Measurements from ENCODE around the gene NFIB. TPM values are rescaled to one million over a fixed set of nuclear protein-coding genes. Genes with fewer than 3 reads are reported as not detected.

Gene NFIB
- total and polyA plus RNA-seq, 2 of the 8 experiments (the other 6 are each of a cell fraction or from before 2014, with no cell fraction given): 2.6 to 13.1 TPM

DNA sequence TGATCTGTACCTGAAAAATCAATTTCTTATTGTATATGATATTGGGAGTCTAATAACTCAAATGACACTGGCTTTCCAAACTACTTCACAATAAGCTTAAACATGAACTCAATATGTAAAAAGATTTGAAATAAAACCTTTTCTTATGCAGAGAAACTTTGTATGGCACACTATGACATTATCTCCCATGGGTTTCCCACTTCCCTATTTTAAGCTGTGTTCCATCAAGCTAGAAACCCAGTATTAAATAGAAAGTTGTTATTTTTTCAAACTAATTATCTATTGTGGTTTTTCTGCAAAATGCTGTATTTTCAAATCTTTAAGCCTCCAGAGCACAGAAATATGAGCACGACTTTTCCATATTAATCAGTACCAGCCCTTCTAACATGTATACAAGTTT lies 174.7 kb downstream of the NFIB start:
- no peak for FAIRE-seq
- H4K8ac ChIP-seq (ENCODE audit: extremely low read depth, insufficient read depth, low read length): no peak overlapping the region
- no peak overlapping the region for H2AFZ ChIP-seq (ENCODE audit: low read length)
- H3K23me2 ChIP-seq (ENCODE audit: low read depth, low read length): no peaks in the 10 kb centered on the region
- H2BK15ac ChIP-seq (ENCODE audit: low read length): no peak overlapping the region
- no peaks in the 10 kb centered on the region for H4K20me1 ChIP-seq (replicated peaks in 1 of 2; ENCODE audit: control insufficient read depth in 1 of 2, insufficient read depth in 2 of 2, low read length in 2 of 2)
- H2BK5ac ChIP-seq (ENCODE audit: low read depth, low read length): no peak overlapping the region
- H3K18ac ChIP-seq (ENCODE audit: extremely low read depth, low read length): no peak overlapping the region
- H3K27ac ChIP-seq (ENCODE audit: low read depth, low read length): no peak overlapping the region
- H3K23ac ChIP-seq (ENCODE audit: insufficient read length): no peak overlapping the region
- H4K5ac ChIP-seq (ENCODE audit: insufficient read length, low read depth, low read length): no peak overlapping the region
- H3K9me3 ChIP-seq (ENCODE audit: insufficient read depth in 2 of 2, low read depth in 1 of 2, low read length in 1 of 2): no peaks in the 10 kb centered on the region
- no peaks in the 10 kb centered on the region for H3K36me3 ChIP-seq (ENCODE audit: control insufficient read depth in 2 of 4, insufficient read depth in 4 of 4, low read length in 3 of 4)
- ChIA-PET POLR2A (ENCODE audit: partially characterized antibody) (no interaction called here), CTCF (ENCODE audit: partially characterized antibody) (interaction anchor here (1.6 kb wide), 1 partner anchor 18 kb away, joined by 4 read pairs; no protein-coding TSS in a partner anchor)
- H2AK5ac ChIP-seq (ENCODE audit: low read depth, low read length): no peak overlapping the region
- H3K4me1 ChIP-seq (replicated peaks in 1 of 4; ENCODE audit: control insufficient read depth in 3 of 4, insufficient read depth in 4 of 4, low read length in 3 of 4): no peaks in the 10 kb centered on the region
- H3K4me2 ChIP-seq (ENCODE audit: insufficient read depth in 1 of 2, low read depth in 2 of 2, low read length in 2 of 2): no peak overlapping the region
- no peak overlapping the region for H3K14ac ChIP-seq (ENCODE audit: insufficient read length)
- H3K56ac ChIP-seq (replicated peaks; ENCODE audit: insufficient read length, low read depth, low read length): no peak overlapping the region
- H2BK20ac ChIP-seq (ENCODE audit: low read length): no peak overlapping the region
- WGBS, 2 experiments (ENCODE audit: extremely low coverage in 1 of 2, insufficient coverage in 1 of 2, insufficient read length in 1 of 2, insufficient replicate concordance in 2 of 2, low coverage in 1 of 2, low lambda C conversion rate in 2 of 2, missing lambda C conversion rate in 1 of 2): 94% methylated on average over 1 of the region's 1 CpG; no CpG with 5 or more reads in 1 of the 2 experiments
- no peak overlapping the region for H2BK120ac ChIP-seq (replicated peaks; ENCODE audit: low read depth, low read length)
- H2BK12ac ChIP-seq (ENCODE audit: low read depth, low read length): no peak overlapping the region
- H3K79me2 ChIP-seq (ENCODE audit: control insufficient read depth in 1 of 2, insufficient read depth in 2 of 2, low read length in 2 of 2): no peaks in the 10 kb centered on the region
- no peaks in the 10 kb centered on the region for H3K79me1 ChIP-seq (ENCODE audit: low read depth, low read length)
- H3K4me3 ChIP-seq (ENCODE audit: extremely low read depth in 1 of 4, insufficient read depth in 2 of 4, low read depth in 3 of 4, low read length in 4 of 4): no peak overlapping the region
- no peak overlapping the region for H3K4ac ChIP-seq (replicated peaks; ENCODE audit: insufficient read length, low read depth, low read length)
- H3K27me3 ChIP-seq (replicated peaks in 1 of 4; ENCODE audit: control insufficient read depth in 3 of 4, extremely low read depth in 1 of 4, insufficient read depth in 3 of 4, low read length in 3 of 4): no peaks in the 10 kb centered on the region
- H4K91ac ChIP-seq (replicated peaks; ENCODE audit: insufficient read length, low read length): no peak overlapping the region
- H3K9ac ChIP-seq (replicated peaks in 1 of 4; ENCODE audit: extremely low read depth in 1 of 4, low read depth in 3 of 4, low read length in 3 of 4): no peak overlapping the region
- DNase-seq (ENCODE audit: low read depth in 1 of 2, low spot score in 2 of 2): no peak
- no peak for TF ChIP-seq NANOG (IDR thresholded peaks at IDR 0.05; ENCODE audit: insufficient read depth, low read depth, low read length, poor library complexity, severe bottlenecking)
- TF ChIP-seq GTF2F1 (IDR thresholded peaks at IDR 0.05; ENCODE audit: borderline replicate concordance, low read depth, low read length): no peak
- no peak for TF ChIP-seq TBP (IDR thresholded peaks at IDR 0.05; ENCODE audit: low read depth, low read length)
- TF ChIP-seq SAP30 (IDR thresholded peaks at IDR 0.05; ENCODE audit: insufficient read depth, insufficient replicate concordance, low read length): no peak
- TF ChIP-seq TEAD4 (IDR thresholded peaks at IDR 0.05; ENCODE audit: low read depth, low read length): no peak
- TF ChIP-seq TAF7 (optimal IDR thresholded peaks at IDR 0.05; ENCODE audit: borderline replicate concordance, low read depth, low read length): no peak
- no peak for TF ChIP-seq CHD2 (IDR thresholded peaks at IDR 0.05; ENCODE audit: low read length)
- TF ChIP-seq, protein P1, sequence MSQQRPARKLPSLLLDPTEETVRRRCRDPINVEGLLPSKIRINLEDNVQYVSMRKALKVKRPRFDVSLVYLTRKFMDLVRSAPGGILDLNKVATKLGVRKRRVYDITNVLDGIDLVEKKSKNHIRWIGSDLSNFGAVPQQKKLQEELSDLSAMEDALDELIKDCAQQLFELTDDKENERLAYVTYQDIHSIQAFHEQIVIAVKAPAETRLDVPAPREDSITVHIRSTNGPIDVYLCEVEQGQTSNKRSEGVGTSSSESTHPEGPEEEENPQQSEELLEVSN (IDR thresholded peaks at IDR 0.05): no peak
- no peak for TF ChIP-seq POLR2A (IDR thresholded peaks at IDR 0.05; ENCODE audit: control extremely low read depth in 1 of 2, low read depth in 2 of 2, low read length in 2 of 2)
- TF ChIP-seq JUND (IDR thresholded peaks at IDR 0.05; ENCODE audit: low read length): no peak
- TF ChIP-seq POLR2AphosphoS5 (IDR thresholded peaks at IDR 0.05; ENCODE audit: low read depth, low read length): no peak
- no peak for TF ChIP-seq KDM5A (IDR thresholded peaks at IDR 0.05; ENCODE audit: low read length)
- no peak for TF ChIP-seq BCL11A (IDR thresholded peaks at IDR 0.05; ENCODE audit: low read depth in 2 of 2, low read length in 2 of 2)
- TF ChIP-seq CTBP2 (IDR thresholded peaks at IDR 0.05; ENCODE audit: borderline replicate concordance, insufficient read depth, insufficient read length, low read length): no peak
- no peak for TF ChIP-seq CEBPB (IDR thresholded peaks at IDR 0.05; ENCODE audit: low read depth, low read length)
- no peak for TF ChIP-seq SIRT6 (IDR thresholded peaks at IDR 0.05; ENCODE audit: low read length)
